IMR-90 (cell line): ENCODE results near the gene TMEM208. TPM values are rescaled to one million over a fixed set of nuclear protein-coding genes. Genes with fewer than 3 reads are reported as not detected.
A peak's percentile ranks its signal among the peaks of the same experiment; 100 is the strongest.

Experiments
- ATAC-seq: fragments of 200-7000 bp; cut with Tn5 transposase; 2 replicates; pipeline ENCODE4 v1.9.1; 2020; ENCODE audit warnings: low read depth, mild to moderate bottlenecking, moderate library complexity
- BruUV-seq: library from RNA; stranded (reverse); fragments of 400-500 nt; replicated peaks from 2 replicates; lab custom pipeline; 2021; lab: Mats Ljungman, UMichigan
- CTCF ChIA-PET: fragments of 300-600 bp; formaldehyde crosslinking; extraction: SDS; loops from one replicate; lab custom pipeline; 2021; ENCODE audit warnings: antibody characterized with exemption; lab: Yijun Ruan, JAX
- POLR2A ChIA-PET: fragments of 300-600 bp; sonication (Branson Sonifier 250); formaldehyde crosslinking; loops from one replicate; lab custom pipeline; 2022; ENCODE audit warnings: antibody characterized with exemption; ENCODE audit not compliant: unreplicated experiment; lab: Charles Lee
- DNase-seq: peaks from one replicate; pipeline ENCODE4 v3.0.0; 2013
- H2AFZ ChIP-seq: replicated peaks from 2 replicates; pipeline ENCODE3; 2013; ENCODE audit warnings: low read length, mild to moderate bottlenecking; ENCODE audit not compliant: poor library complexity
- H2AK5ac ChIP-seq: 2 replicates; pipeline ENCODE4 v1.6.1; 2013; ENCODE audit warnings: low read depth, low read length, inconsistent platforms
- H2AK9ac ChIP-seq: replicated peaks from 2 replicates; pipeline ENCODE3; 2013; ENCODE audit warnings: mild to moderate bottlenecking, low read depth, low read length, moderate library complexity; ENCODE audit not compliant: poor library complexity
- H2BK120ac ChIP-seq: 2 replicates; pipeline ENCODE4 v1.6.1; 2013; ENCODE audit warnings: low read depth, low read length, inconsistent platforms
- H2BK15ac ChIP-seq: 3 replicates; pipeline ENCODE4 v1.6.1; 2013; ENCODE audit warnings: low read depth, low read length, inconsistent platforms
- H2BK20ac ChIP-seq: 2 replicates; pipeline ENCODE4 v1.6.1; 2013; ENCODE audit warnings: low read depth, mild to moderate bottlenecking, inconsistent platforms, low read length, moderate library complexity
- H2BK5ac ChIP-seq: 2 replicates; pipeline ENCODE4 v1.6.1; 2013; ENCODE audit warnings: mild to moderate bottlenecking, low read depth, low read length, inconsistent platforms; ENCODE audit not compliant: poor library complexity, severe bottlenecking
- H3K14ac ChIP-seq: replicated peaks from 2 replicates; pipeline ENCODE4 v1.6.1; 2013; ENCODE audit warnings: low read depth, low read length, inconsistent platforms
- H3K18ac ChIP-seq: 2 replicates; pipeline ENCODE4 v1.6.1; 2013; ENCODE audit warnings: low read depth, low read length, control low read depth
- H3K23ac ChIP-seq: 2 replicates; pipeline ENCODE4 v1.6.1; 2013; ENCODE audit warnings: low read depth, low read length, inconsistent platforms
- H3K27ac ChIP-seq: 2 replicates; pipeline ENCODE4 v1.5.1; 2013; ENCODE audit warnings: mild to moderate bottlenecking, control low read depth, low read length; ENCODE audit not compliant: insufficient read depth
- H3K27me3 ChIP-seq: 2 replicates; pipeline ENCODE4 v1.6.1; 2013; ENCODE audit warnings: low read length; ENCODE audit not compliant: control insufficient read depth, insufficient read depth
- H3K36me3 ChIP-seq: 2 replicates; pipeline ENCODE4 v1.6.1; 2013; ENCODE audit warnings: low read length, mixed read lengths; ENCODE audit not compliant: control insufficient read depth, insufficient read depth
- H3K4ac ChIP-seq: 2 replicates; pipeline ENCODE4 v1.6.1; 2013; ENCODE audit warnings: low read depth, low read length, inconsistent platforms
- H3K4me1 ChIP-seq: 2 replicates; pipeline ENCODE4 v1.6.1; 2013; ENCODE audit warnings: low read length, mixed read lengths; ENCODE audit not compliant: control insufficient read depth, insufficient read depth
- H3K4me2 ChIP-seq: 2 replicates; pipeline ENCODE4 v1.6.1; 2013; ENCODE audit warnings: low read depth, mild to moderate bottlenecking, control low read depth, low read length, moderate library complexity
- H3K4me3 ChIP-seq: 2 replicates; pipeline ENCODE4 v1.5.1; 2013; ENCODE audit warnings: low read depth, mild to moderate bottlenecking, control low read depth, low read length, moderate library complexity; ENCODE audit not compliant: insufficient read depth
- H3K56ac ChIP-seq: 2 replicates; pipeline ENCODE4 v1.6.1; 2013; ENCODE audit warnings: low read length, inconsistent platforms; ENCODE audit not compliant: insufficient read depth; ENCODE audit errors: extremely low read depth
- H3K79me1 ChIP-seq, 2 experiments: 2 replicates each; pipeline ENCODE4 v1.6.1; 2013; ENCODE audit warnings: low read length in 2 of 2, inconsistent platforms in 1 of 2, low read depth in 1 of 2
- H3K9ac ChIP-seq: 2 replicates; pipeline ENCODE4 v1.6.1; 2013; ENCODE audit warnings: low read depth, low read length, control low read depth
- H3K9me1 ChIP-seq: 2 replicates; pipeline ENCODE4 v1.6.1; 2013; ENCODE audit warnings: low read length, inconsistent platforms; ENCODE audit not compliant: insufficient read depth
- H3K9me3 ChIP-seq: 2 replicates; pipeline ENCODE4 v1.6.1; 2013; ENCODE audit warnings: low read length; ENCODE audit not compliant: control insufficient read depth, insufficient read depth
- H4K20me1 ChIP-seq: 2 replicates; pipeline ENCODE4 v1.6.1; 2013; ENCODE audit warnings: low read length, inconsistent platforms; ENCODE audit not compliant: insufficient read depth
- H4K5ac ChIP-seq: 2 replicates; pipeline ENCODE4 v1.6.1; 2013; ENCODE audit warnings: mild to moderate bottlenecking, low read depth, low read length, control low read depth
- H4K8ac ChIP-seq, 2 experiments: 2 replicates each; pipeline ENCODE4 v1.6.1; 2013; ENCODE audit warnings: low read depth in 2 of 2, low read length in 2 of 2, control low read depth in 1 of 2, inconsistent platforms in 1 of 2
- H4K91ac ChIP-seq: 2 replicates; pipeline ENCODE4 v1.6.1; 2013; ENCODE audit warnings: low read depth, low read length, inconsistent platforms; ENCODE audit not compliant: insufficient read depth
- BHLHE40 ChIP-seq: fragments of 150-350 bp; IDR thresholded peaks from 2 replicates; pipeline ENCODE4 v1.6.1; 2016; ENCODE audit warnings: mild to moderate bottlenecking, low read depth, low read length
- CEBPB ChIP-seq: IDR thresholded peaks from 2 replicates; pipeline ENCODE4 v1.6.1; 2012; ENCODE audit warnings: low read depth, low read length, improper control_type of control experiment
- CHD1 ChIP-seq: IDR thresholded peaks from 2 replicates; pipeline ENCODE4 v1.6.1; 2012; ENCODE audit warnings: low read depth, low read length, improper control_type of control experiment
- CTCF ChIP-seq: conservative IDR thresholded peaks from 2 replicates; pipeline ENCODE4 v1.5.1; 2012; ENCODE audit warnings: mild to moderate bottlenecking, low read depth, low read length, improper control_type of control experiment
- ELK1 ChIP-seq: fragments of 150-350 bp; IDR thresholded peaks from 2 replicates; pipeline ENCODE4 v1.6.1; 2016; ENCODE audit warnings: low read depth, mild to moderate bottlenecking, low read length, moderate library complexity, borderline replicate concordance
- FOS ChIP-seq: fragments of 150-350 bp; IDR thresholded peaks from 2 replicates; pipeline ENCODE4 v1.6.1; 2016; ENCODE audit warnings: low read depth, low read length
- MAZ ChIP-seq: IDR thresholded peaks from 2 replicates; pipeline ENCODE4 v1.6.1; 2012; ENCODE audit warnings: low read depth, mild to moderate bottlenecking, low read length, improper control_type of control experiment, moderate library complexity, borderline replicate concordance
- MXI1 ChIP-seq: IDR thresholded peaks from 2 replicates; pipeline ENCODE4 v1.6.1; 2012; ENCODE audit warnings: low read depth, mild to moderate bottlenecking, low read length, moderate library complexity, borderline replicate concordance
- NFE2L2 ChIP-seq: fragments of 150-350 bp; IDR thresholded peaks from 2 replicates; pipeline ENCODE4 v1.6.1; 2016; ENCODE audit warnings: low read depth, mild to moderate bottlenecking, low read length
- POLR2A ChIP-seq: IDR thresholded peaks from 2 replicates; pipeline ENCODE4 v1.6.1; 2012; ENCODE audit warnings: mild to moderate bottlenecking, low read depth, low read length
- RAD21 ChIP-seq: IDR thresholded peaks from 2 replicates; pipeline ENCODE4 v1.6.1; 2012; ENCODE audit warnings: low read length, improper control_type of control experiment
- RFX5 ChIP-seq: IDR thresholded peaks from 2 replicates; pipeline ENCODE4 v1.8.0; 2012; ENCODE audit warnings: low read depth, mild to moderate bottlenecking, low read length, moderate library complexity
- SMC3 ChIP-seq: fragments of 150-350 bp; IDR thresholded peaks from 2 replicates; pipeline ENCODE4 v1.6.1; 2016; ENCODE audit warnings: low read depth, mild to moderate bottlenecking, antibody characterized with exemption, low read length, moderate library complexity
- USF2 ChIP-seq: fragments of 150-350 bp; IDR thresholded peaks from 2 replicates; pipeline ENCODE4 v1.6.1; 2017; ENCODE audit warnings: mild to moderate bottlenecking, antibody characterized with exemption, low read length, low read depth
- WGBS, 2 experiments: methylation state at CpG; one replicate each; pipeline versions ENCODE4 v1.1.5 to v1.1.7; 2013; ENCODE audit warnings: missing lambda C conversion rate in 2 of 2; ENCODE audit not compliant: insufficient read length in 1 of 2; ENCODE audit errors: extremely low coverage in 2 of 2; 5-methylcytosine and 5-hydroxymethylcytosine counted together
- dilution Hi-C: fragments of 300-500 bp; cut with HindIII; formaldehyde crosslinking; loops from one replicate; pipeline ENCODE4 v1.14.3; 2018; ENCODE audit warnings: low sequenced_read_pairs; ENCODE audit not compliant: unreplicated experiment
- in situ Hi-C: fragments of 300-500 bp; cut with MboI; formaldehyde crosslinking; loops from 3 replicates; pipeline ENCODE4 v1.14.3; 2019; ENCODE audit warnings: low sequenced_read_pairs, inconsistent platforms, mixed read lengths
- intact Hi-C: fragments of 100-400 bp; cut with micrococcal nuclease; formaldehyde crosslinking; loops from 2 replicates; pipeline ENCODE4 v1.10.0; 2022
- polyA plus RNA-seq, 3 experiments: library from polyadenylated mRNA; depleted of rRNA; stranded (reverse); fragments of >200 nt; gene quantifications; 2 replicates each; pipeline ENCODE4 v1.2.3, GENCODE V29; 2012; ENCODE audit warnings: low replicate concordance in 1 of 3
- total RNA-seq: library from RNA; depleted of rRNA; stranded (reverse); fragments of >200 nt; gene quantifications from 2 replicates; pipeline ENCODE4 v1.2.3, GENCODE V29; 2012

TMEM208 gene
- total and polyA plus RNA-seq, 2 of the 4 experiments (the other 2 are of a cell fraction) = 65.6 to 66.5 TPM

GRCh38 chr16:67260426-67261063 lies 33.6 kb downstream of the TMEM208 start (continued):
- TF ChIP-seq SMC3 = peak; percentile 91

GRCh38 chr16:67263201-67263600 lies 36.3 kb downstream of the TMEM208 start:
- no peak overlapping the region for H3K4me3 ChIP-seq
- ChIA-PET CTCF (no interaction called here), POLR2A (no interaction called here)
- H3K4me1 ChIP-seq = peaks cover 4% of the 10 kb centered on the region
- no peak overlapping the region for H3K56ac ChIP-seq
- ATAC-seq (no peak), DNase-seq (no peak)
- H3K9me1 ChIP-seq = peaks cover 8% of the 10 kb centered on the region; the same call in 1 of the 2 replicates
- no peak overlapping the region for H3K4me2 ChIP-seq
- no peak overlapping the region for H2AK9ac ChIP-seq
- no peaks in the 10 kb centered on the region for H3K36me3 ChIP-seq
- in situ Hi-C loops (no loop called here), dilution Hi-C loops (no loop called here), intact Hi-C loops (loop anchor here (5.0 kb wide), 1 partner anchor 164 kb away; no protein-coding TSS in a partner anchor)
- H3K4ac ChIP-seq = no peak overlapping the region
- H3K27ac ChIP-seq = no peak overlapping the region
- H2BK5ac ChIP-seq = no peak overlapping the region
- H3K79me1 ChIP-seq = no peaks in the 10 kb centered on the region; a peak in 1 of 4 replicates
- no peak overlapping the region for H2AFZ ChIP-seq
- no peak overlapping the region for H2BK15ac ChIP-seq
- no peak overlapping the region for H4K91ac ChIP-seq
- H3K18ac ChIP-seq = no peak overlapping the region
- H2BK120ac ChIP-seq = no peak overlapping the region
- no peaks in the 10 kb centered on the region for H4K20me1 ChIP-seq
- H4K5ac ChIP-seq = no peak overlapping the region
- no peak overlapping the region for H3K9ac ChIP-seq
- no peaks in the 10 kb centered on the region for H3K27me3 ChIP-seq
- no peak overlapping the region for H4K8ac ChIP-seq
- no TSS peak for BruUV-seq
- TF ChIP-seq FOS = no peak
- TF ChIP-seq MAZ = no peak
- no peak for TF ChIP-seq RFX5
- no peak for TF ChIP-seq BHLHE40
- TF ChIP-seq USF2 = no peak
- no peak for TF ChIP-seq SMC3
- TF ChIP-seq CTCF = no peak
- no peak for TF ChIP-seq CHD1
- no peak for TF ChIP-seq CEBPB
- TF ChIP-seq NFE2L2 = no peak
- no peak for TF ChIP-seq ELK1
- no peak for TF ChIP-seq MXI1
- no peak for TF ChIP-seq POLR2A
- TF ChIP-seq RAD21 = no peak
- 100% methylated on average over 3 of the region's 3 CpGs; no CpG with 5 or more reads in 1 of the 2 experiments for WGBS, 2 experiments
- H3K14ac ChIP-seq = no peak overlapping the region
- H2BK20ac ChIP-seq = no peak overlapping the region
- peak overlapping the region; percentile 53; the same call in 1 of the 2 replicates for H2AK5ac ChIP-seq
- H3K9me3 ChIP-seq = no peaks in the 10 kb centered on the region
- H3K23ac ChIP-seq = no peak overlapping the region
